AG09319 (cell line): ENCODE measurements around the gene DENND2C.

ENCODE experiments used
- DNase-seq: peaks from one replicate; pipeline ENCODE4 v3.0.0-alpha.2; 2010; ENCODE audit warnings: low read depth; ENCODE audit errors: extremely low read depth
- TF ChIP-seq, protein P1 (sequence below): IDR thresholded peaks from 2 replicates; pipeline ENCODE4 v1.5.1; 2011; ENCODE audit warnings: low read depth, mild to moderate bottlenecking, inconsistent platforms, low read length, moderate library complexity

Gene DENND2C

GRCh38 chr1:114597949-114598348 is 71.9 kb downstream of the DENND2C start:
- TF ChIP-seq, protein P1, sequence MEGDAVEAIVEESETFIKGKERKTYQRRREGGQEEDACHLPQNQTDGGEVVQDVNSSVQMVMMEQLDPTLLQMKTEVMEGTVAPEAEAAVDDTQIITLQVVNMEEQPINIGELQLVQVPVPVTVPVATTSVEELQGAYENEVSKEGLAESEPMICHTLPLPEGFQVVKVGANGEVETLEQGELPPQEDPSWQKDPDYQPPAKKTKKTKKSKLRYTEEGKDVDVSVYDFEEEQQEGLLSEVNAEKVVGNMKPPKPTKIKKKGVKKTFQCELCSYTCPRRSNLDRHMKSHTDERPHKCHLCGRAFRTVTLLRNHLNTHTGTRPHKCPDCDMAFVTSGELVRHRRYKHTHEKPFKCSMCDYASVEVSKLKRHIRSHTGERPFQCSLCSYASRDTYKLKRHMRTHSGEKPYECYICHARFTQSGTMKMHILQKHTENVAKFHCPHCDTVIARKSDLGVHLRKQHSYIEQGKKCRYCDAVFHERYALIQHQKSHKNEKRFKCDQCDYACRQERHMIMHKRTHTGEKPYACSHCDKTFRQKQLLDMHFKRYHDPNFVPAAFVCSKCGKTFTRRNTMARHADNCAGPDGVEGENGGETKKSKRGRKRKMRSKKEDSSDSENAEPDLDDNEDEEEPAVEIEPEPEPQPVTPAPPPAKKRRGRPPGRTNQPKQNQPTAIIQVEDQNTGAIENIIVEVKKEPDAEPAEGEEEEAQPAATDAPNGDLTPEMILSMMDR: no peak
- DNase-seq: no peak

- TF ChIP-seq, protein P1: no peak
- DNase-seq: no peak
Measured at GRCh38 chr1:114595602-114596001, 74.2 kb downstream of the DENND2C start.

DNA sequence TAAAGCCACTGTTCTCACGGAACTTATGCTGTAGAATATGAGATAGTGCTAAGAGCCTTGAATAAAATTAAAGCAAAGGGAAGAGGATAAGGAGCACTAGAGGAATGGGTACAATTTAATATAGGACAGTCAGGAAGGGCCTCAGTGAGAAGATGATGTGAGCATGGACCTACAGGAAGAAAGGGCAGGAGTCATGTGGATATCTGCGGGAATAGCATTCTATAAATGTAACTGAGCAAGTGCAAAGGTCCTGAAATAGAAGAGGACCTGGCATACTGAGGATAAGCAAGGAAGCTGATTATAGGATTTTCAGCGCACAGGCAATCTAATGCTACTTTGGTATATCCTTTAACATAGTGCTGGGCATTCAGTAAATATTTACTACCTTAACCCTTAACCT is 75.8 kb downstream of the DENND2C start:
- DNase-seq: no peak
- TF ChIP-seq, protein P1: no peak

- no peak for DNase-seq
Measured at GRCh38 chr1:114589122-114589521, 80.7 kb downstream of the DENND2C start.

DNA sequence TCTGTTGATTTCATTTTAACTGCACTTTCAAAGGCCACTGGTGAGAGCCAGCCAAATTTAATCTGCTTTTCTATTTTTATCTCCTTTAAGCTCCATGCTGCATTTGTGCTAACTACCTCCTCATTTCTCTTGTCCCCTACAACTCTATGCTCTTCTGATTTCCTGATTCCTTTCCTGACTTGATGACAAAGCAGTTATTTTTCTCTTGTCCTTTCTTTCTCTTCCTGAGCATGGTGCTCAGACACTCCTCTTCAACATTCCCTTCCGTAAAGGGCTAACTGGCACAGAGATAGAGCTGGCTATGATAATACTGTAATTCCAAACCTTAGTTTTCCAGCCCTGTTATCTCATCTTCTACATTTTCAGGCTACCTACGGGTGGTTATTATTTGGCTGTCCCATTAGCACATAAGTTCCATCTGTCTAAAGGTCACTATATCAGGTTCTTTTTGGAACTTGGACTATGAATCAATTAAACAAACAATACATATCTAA is 81.6 kb downstream of the DENND2C start:
- no peak for DNase-seq
- TF ChIP-seq, protein P1: no peak

More at GRCh38 chr1:114589122-114589521, 80.7 kb downstream of the DENND2C start:
- TF ChIP-seq, protein P1: no peak

DNA sequence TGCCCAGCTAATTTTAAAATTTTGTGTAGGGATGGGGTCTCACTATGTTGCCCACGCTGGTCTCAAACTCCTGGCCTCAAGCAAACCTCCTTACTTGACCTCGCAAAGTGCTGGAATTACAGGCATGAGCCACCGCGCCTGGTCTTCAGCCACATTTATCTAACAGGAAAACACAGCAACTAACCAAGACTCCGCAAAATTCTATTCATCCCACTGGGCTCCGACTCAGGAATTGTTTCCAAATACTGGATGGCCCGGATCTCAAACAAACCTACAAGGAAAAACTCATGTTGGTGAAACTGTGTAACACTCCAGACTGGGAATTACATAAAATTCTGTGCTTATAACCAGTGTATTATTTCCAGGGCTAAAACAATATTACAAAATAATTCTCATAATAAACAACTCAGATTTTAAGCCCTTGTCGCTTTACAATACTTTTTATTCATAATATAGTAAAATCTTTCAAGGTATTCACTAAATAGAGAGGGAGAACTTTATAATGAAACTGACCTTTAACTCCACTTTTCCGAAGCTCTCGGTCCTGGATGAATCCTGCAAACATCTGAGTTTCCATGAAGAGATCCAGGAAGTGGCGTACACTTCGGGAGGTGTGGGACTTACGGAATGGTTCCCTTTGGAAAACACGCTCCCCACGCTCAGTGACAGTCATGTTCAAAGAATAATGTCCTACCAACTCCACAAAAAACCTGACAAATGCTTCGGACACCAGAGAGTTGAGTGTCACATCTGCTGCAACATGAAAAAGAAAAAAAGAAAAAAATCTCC is 82.5 kb downstream of the DENND2C start:
- TF ChIP-seq, protein P1: no peak
- DNase-seq: no peak

GRCh38 chr1:114586513-114587047 is 83.3 kb downstream of the DENND2C start:
- TF ChIP-seq, protein P1: no peak
- no peak for DNase-seq
